Endothelial cell of umbilical vein (primary cell): ENCODE measurements around the gene USB1. TPM values are rescaled to one million over a fixed set of nuclear protein-coding genes. Genes with fewer than 3 reads are reported as not detected.

Experiments used
- BruUV-seq: library from RNA; stranded (reverse); fragments of 400-500 nt; replicated peaks from 2 replicates; lab custom pipeline; 2021; lab: Mats Ljungman, UMichigan
- CTCF ChIA-PET: fragments of 300-600, 350-600 bp; sonication (Branson Sonifier 250); formaldehyde crosslinking; loops from one replicate; lab custom pipeline; 2021; ENCODE audit warnings: antibody characterized with exemption, inconsistent platforms; lab: Charles Lee
- POLR2A ChIA-PET: fragments of 300-600, 350-600 bp; sonication (Branson Sonifier 250); formaldehyde crosslinking; loops from one replicate; lab custom pipeline; 2021; ENCODE audit warnings: antibody characterized with exemption, inconsistent platforms; lab: Charles Lee
- DNase-seq: peaks from one replicate; pipeline ENCODE4 v3.0.0-alpha.2; 2011; ENCODE audit warnings: low read depth, low spot score
- FAIRE-seq: peaks from 2 replicates; lab custom pipeline; 2011; peaks lifted over from hg19 to GRCh38; lab: Jason Lieb, UNC
- H2AFZ ChIP-seq: 2 replicates; pipeline ENCODE4 v1.6.0; 2012; ENCODE audit warnings: low read depth, low read length, control low read depth, inconsistent platforms
- H3K27ac ChIP-seq: 2 replicates; pipeline ENCODE4 v1.5.1; 2011; ENCODE audit warnings: low read depth, mild to moderate bottlenecking, control low read depth, low read length, moderate library complexity; ENCODE audit not compliant: insufficient read depth
- H3K27me3 ChIP-seq, 2 experiments: 2 replicates each; pipeline versions ENCODE4 v1.6.0 to v1.6.1; 2011; ENCODE audit warnings: low read length in 2 of 2, mixed read lengths in 1 of 2; ENCODE audit not compliant: control insufficient read depth in 2 of 2, insufficient read depth in 2 of 2
- H3K36me3 ChIP-seq, 2 experiments: 2 replicates in 1 of 2; 3 replicates in 1 of 2; pipeline ENCODE4 v1.5.1; 2011; ENCODE audit warnings: low read length in 2 of 2, mild to moderate bottlenecking in 1 of 2, moderate library complexity in 1 of 2; ENCODE audit not compliant: control insufficient read depth in 2 of 2, insufficient read depth in 2 of 2; ENCODE audit errors: extremely low read depth in 1 of 2
- H3K4me1 ChIP-seq: 3 replicates; pipeline ENCODE4 v1.5.1; 2011; ENCODE audit warnings: mild to moderate bottlenecking, low read length; ENCODE audit not compliant: control insufficient read depth, insufficient read depth; ENCODE audit errors: extremely low read depth
- H3K4me2 ChIP-seq: 2 replicates; pipeline ENCODE4 v1.6.1; 2011; ENCODE audit warnings: low read length, control low read depth, mixed read lengths; ENCODE audit not compliant: insufficient read depth
- H3K4me3 ChIP-seq, 3 experiments: fragments of 200-600 bp in 1 of 3; sonication (generic), shearing (Covaris generic) in 1 of 3; replicated peaks in 1 of 3; 2 replicates each; pipeline ENCODE4 v1.5.1; 2011 to 2016; ENCODE audit warnings: control low read depth in 3 of 3, low read length in 3 of 3, mild to moderate bottlenecking in 2 of 3, inconsistent platforms in 1 of 3, low read depth in 1 of 3, moderate library complexity in 1 of 3; ENCODE audit not compliant: insufficient read depth in 1 of 3
- H3K79me2 ChIP-seq: 2 replicates; pipeline ENCODE4 v1.6.0; 2012; ENCODE audit warnings: low read length, inconsistent platforms; ENCODE audit not compliant: control insufficient read depth, insufficient read depth
- H3K9ac ChIP-seq: replicated peaks from 2 replicates; pipeline ENCODE3; 2011; ENCODE audit warnings: low read length, control low read depth; ENCODE audit not compliant: insufficient read depth; ENCODE audit errors: extremely low read depth
- H3K9me1 ChIP-seq: replicated peaks from 3 replicates; pipeline ENCODE4 v1.6.0; 2011; ENCODE audit warnings: mild to moderate bottlenecking, low read length; ENCODE audit not compliant: control insufficient read depth, insufficient read depth; ENCODE audit errors: extremely low read depth
- H3K9me3 ChIP-seq: replicated peaks from 2 replicates; pipeline ENCODE4 v1.5.1; 2012; ENCODE audit warnings: low read length, inconsistent platforms; ENCODE audit not compliant: control insufficient read depth, insufficient read depth
- H4K20me1 ChIP-seq: replicated peaks from 2 replicates; pipeline ENCODE3; 2011; ENCODE audit warnings: mild to moderate bottlenecking, low read length; ENCODE audit not compliant: control insufficient read depth, insufficient read depth; ENCODE audit errors: extremely low read depth
- CTCF ChIP-seq, 2 donors: IDR thresholded peaks; 1 replicate in 1 of 2; 2 replicates in 1 of 2; pipeline ENCODE4 v1.5.1; 2011; ENCODE audit warnings: low read length in 2 of 2, mild to moderate bottlenecking in 2 of 2, moderate library complexity in 2 of 2, control low read depth in 1 of 2, inconsistent platforms in 1 of 2, low read depth in 1 of 2; ENCODE audit not compliant: insufficient read depth in 1 of 2; ENCODE audit errors: extremely low read depth in 1 of 2
- EZH2 ChIP-seq: IDR thresholded peaks from 2 replicates; pipeline ENCODE4 v1.6.1; 2012; ENCODE audit warnings: borderline replicate concordance, low read depth, mild to moderate bottlenecking, moderate library complexity, low read length, inconsistent platforms; ENCODE audit not compliant: severe bottlenecking
- FOS ChIP-seq: IDR thresholded peaks from 2 replicates; pipeline ENCODE4 v1.6.1; 2011; ENCODE audit warnings: mild to moderate bottlenecking, low read length, moderate library complexity, borderline replicate concordance; ENCODE audit not compliant: insufficient read depth
- GATA2 ChIP-seq: IDR thresholded peaks from 2 replicates; pipeline ENCODE4 v1.7.0; 2011; ENCODE audit warnings: low read depth, mild to moderate bottlenecking, moderate library complexity, mixed read lengths, low read length; ENCODE audit not compliant: insufficient read length, insufficient read depth
- JUN ChIP-seq: IDR thresholded peaks from 2 replicates; pipeline ENCODE4 v1.6.1; 2011; ENCODE audit warnings: borderline replicate concordance, low read depth; ENCODE audit not compliant: insufficient read length, insufficient read depth
- MAX ChIP-seq: IDR thresholded peaks from 2 replicates; pipeline ENCODE4 v1.6.1; 2011; ENCODE audit not compliant: insufficient read depth, insufficient read length
- MYC ChIP-seq: IDR thresholded peaks from one replicate; pipeline ENCODE4 v1.6.1; 2011; ENCODE audit warnings: mild to moderate bottlenecking, low read depth, low read length
- POLR2A ChIP-seq: IDR thresholded peaks from 2 replicates; pipeline ENCODE4 v1.6.1; 2012; ENCODE audit warnings: low read depth, mild to moderate bottlenecking, control low read depth, low read length
- POLR2AphosphoS5 ChIP-seq: IDR thresholded peaks from 2 replicates; pipeline ENCODE4 v1.6.1; 2012; ENCODE audit warnings: low read depth, mild to moderate bottlenecking, control low read depth, low read length, moderate library complexity; ENCODE audit not compliant: insufficient read depth
- dilution Hi-C: fragments of 300-500 bp; cut with MboI; formaldehyde crosslinking; loops from one replicate; pipeline ENCODE4 v1.15.0; 2019; ENCODE audit warnings: low sequenced_read_pairs; ENCODE audit not compliant: extremely low pct_ligation_motif_present
- intact Hi-C: fragments of 100-400 bp; cut with micrococcal nuclease; formaldehyde crosslinking; loops from one replicate; pipeline ENCODE4 v1.10.0; 2022
- polyA plus RNA-seq, 4 experiments: library from polyadenylated mRNA; depleted of rRNA in 3 of 4; stranded (reverse) in 3 of 4; unstranded in 1 of 4; fragments of >200 nt; gene quantifications; 2 replicates each; pipeline versions ENCODE4 v1.2.1 to v1.2.3, GENCODE V29; 2011 to 2012; ENCODE audit warnings: missing spikeins in 1 of 4
- total RNA-seq: library from RNA; stranded (reverse); gene quantifications from 2 replicates; pipeline ENCODE4 v1.2.3, GENCODE V29; 2021

The USB1 gene
- total and polyA plus RNA-seq, 2 donors (not counting 3 experiments of a cell fraction or from before 2014, with no cell fraction given) = 64.6 to 83.8 TPM

GRCh38 chr16:57970970-57971369, 30.2 kb upstream of the USB1 start, which contains the start of gene CNGB1:
Gene CNGB1 (minus strand): TSS chr16:57971128. CDS start chr16:57967286, 3,842 bp downstream.
- H3K9me1 ChIP-seq = no peaks in the 10 kb centered on the region
- no peaks in the 10 kb centered on the region for H4K20me1 ChIP-seq
- no TSS peak for BruUV-seq
- H3K9me3 ChIP-seq = no peaks in the 10 kb centered on the region
- no peaks in the 10 kb centered on the region for H3K79me2 ChIP-seq
- no peak within 1 kb of the TSS for H3K27ac ChIP-seq
- no peaks in the 10 kb centered on the region for H3K36me3 ChIP-seq
- TF ChIP-seq POLR2AphosphoS5 = no peak
- intact Hi-C loops = no loop called here
- H3K4me2 ChIP-seq = no peak within 1 kb of the TSS
- no peaks in the 10 kb centered on the region for H3K27me3 ChIP-seq
- H3K9ac ChIP-seq = no peak within 1 kb of the TSS
- FAIRE-seq (no peak), DNase-seq (no peak)
- H3K4me1 ChIP-seq = no peaks in the 10 kb centered on the region
- CTCF ChIA-PET = interaction anchor here (1.2 to 1.4 kb wide), 2 partner anchors 9 to 14 kb away, joined by 3 to 4 read pairs; no protein-coding TSS in a partner anchor
- H2AFZ ChIP-seq = no peak within 1 kb of the TSS
- POLR2A ChIA-PET = no interaction called here
- dilution Hi-C loops = no loop called here
- no peak within 1 kb of the TSS for H3K4me3 ChIP-seq

GRCh38 chr16:57971848-57972247, 29.4 kb upstream of the USB1 start:
- DNase-seq (no peak), FAIRE-seq (no peak)
- Histone ChIP-seq H3K4me1 (no peaks in the 10 kb centered on the region), H3K4me2 (no peak overlapping the region), H2AFZ (no peak overlapping the region), H3K4me3 (no peak overlapping the region), H3K27ac (no peak overlapping the region), H4K20me1 (no peaks in the 10 kb centered on the region), H3K9me3 (no peaks in the 10 kb centered on the region), H3K27me3 (peaks cover 0 to 3% of the 10 kb centered on the region in 2 experiments), H3K9me1 (no peaks in the 10 kb centered on the region), H3K36me3 (no peaks in the 10 kb centered on the region), H3K79me2 (no peaks in the 10 kb centered on the region), H3K9ac (no peak overlapping the region)
- dilution Hi-C loops = no loop called here
- POLR2A ChIA-PET = no interaction called here
- intact Hi-C loops = no loop called here
- TF ChIP-seq EZH2 (no peak), CTCF (IDR thresholded peaks at IDR 0.05; ENCODE audit: extremely low read depth in 1 of 2, insufficient read depth in 1 of 2, low read depth in 1 of 2, low read length in 2 of 2) (no peak), MYC (no peak), POLR2A (no peak), GATA2 (no peak), MAX (no peak), JUN (no peak), FOS (no peak), POLR2AphosphoS5 (no peak)
- CTCF ChIA-PET = interaction anchor here (0.9 to 1.4 kb wide), 5 partner anchors 10 to 73 kb away, joined by 3 to 4 read pairs (median 3); no protein-coding TSS in a partner anchor
- BruUV-seq = no TSS peak
